Stimulated activated naive CD8-positive, alpha-beta T cell treated with anti-CD3 and anti-CD28 coated beads, Interleukin-15, Interleukin-2, amounts not matched to agents 100 ng/mL and 50 ng/mL, for 24 hours (primary cell): ENCODE data around the gene TREH.

Experiments used
- H3K27ac Mint-ChIP-seq: one replicate; pipeline ENCODE4 v1.8.0; 2021; ENCODE audit warnings: mild to moderate bottlenecking, mixed read lengths
- H3K27me3 Mint-ChIP-seq: one replicate; pipeline ENCODE4 v1.8.0; 2021; ENCODE audit warnings: mixed read lengths
- H3K36me3 Mint-ChIP-seq: one replicate; pipeline ENCODE4 v1.8.0; 2021; ENCODE audit warnings: low read depth, mixed read lengths
- H3K4me1 Mint-ChIP-seq: one replicate; pipeline ENCODE4 v1.8.0; 2021; ENCODE audit warnings: low read depth, mixed read lengths
- H3K4me3 Mint-ChIP-seq: one replicate; pipeline ENCODE4 v1.8.0; 2021; ENCODE audit warnings: mild to moderate bottlenecking, mixed read lengths
- H3K9me3 Mint-ChIP-seq: one replicate; pipeline ENCODE4 v1.8.0; 2021; ENCODE audit warnings: mixed read lengths

Gene TREH

DNA sequence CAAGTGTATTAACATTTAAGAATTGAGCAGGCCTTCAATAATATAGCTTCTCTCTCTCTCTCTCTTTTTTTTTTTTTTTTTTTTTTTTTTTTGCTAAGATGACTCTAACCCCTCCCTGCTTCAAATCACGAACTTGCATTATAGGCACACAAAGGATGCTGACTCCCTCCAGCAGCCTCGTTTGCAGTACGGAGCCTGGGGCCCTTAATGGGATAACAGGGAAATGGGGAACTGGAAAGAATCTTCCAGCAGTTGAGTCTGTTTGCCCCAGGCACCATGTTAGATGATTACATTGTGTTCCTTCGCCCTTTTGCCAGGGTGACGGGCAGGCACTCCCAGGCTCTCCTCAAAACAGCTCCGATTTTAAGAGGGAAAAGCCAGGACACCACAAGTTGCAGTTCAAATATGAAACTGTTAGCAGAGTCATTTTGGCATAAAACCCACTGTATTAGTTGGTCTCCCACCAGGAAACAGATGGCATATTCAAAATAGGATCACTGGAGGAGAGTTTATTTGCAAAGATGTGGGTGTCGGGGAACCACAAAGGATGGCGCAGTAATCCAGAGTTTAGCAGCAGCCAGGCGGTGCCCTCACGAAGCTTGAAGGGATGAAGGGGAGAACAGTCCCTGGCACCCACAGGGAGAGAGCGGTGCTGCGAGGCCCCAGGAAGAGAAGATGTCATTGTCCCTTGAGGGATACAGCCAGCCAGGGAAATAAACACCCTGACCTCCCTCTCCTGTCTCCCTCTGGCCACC is 26.5 kb upstream of the TREH start:
- Mint-ChIP-seq H3K4me1 (peaks cover 29% of the 10 kb centered on the region), H3K36me3 (no peaks in the 10 kb centered on the region), H3K27ac (no peak overlapping the region), H3K27me3 (no peaks in the 10 kb centered on the region), H3K9me3 (no peaks in the 10 kb centered on the region), H3K4me3 (no peak overlapping the region)

DNA sequence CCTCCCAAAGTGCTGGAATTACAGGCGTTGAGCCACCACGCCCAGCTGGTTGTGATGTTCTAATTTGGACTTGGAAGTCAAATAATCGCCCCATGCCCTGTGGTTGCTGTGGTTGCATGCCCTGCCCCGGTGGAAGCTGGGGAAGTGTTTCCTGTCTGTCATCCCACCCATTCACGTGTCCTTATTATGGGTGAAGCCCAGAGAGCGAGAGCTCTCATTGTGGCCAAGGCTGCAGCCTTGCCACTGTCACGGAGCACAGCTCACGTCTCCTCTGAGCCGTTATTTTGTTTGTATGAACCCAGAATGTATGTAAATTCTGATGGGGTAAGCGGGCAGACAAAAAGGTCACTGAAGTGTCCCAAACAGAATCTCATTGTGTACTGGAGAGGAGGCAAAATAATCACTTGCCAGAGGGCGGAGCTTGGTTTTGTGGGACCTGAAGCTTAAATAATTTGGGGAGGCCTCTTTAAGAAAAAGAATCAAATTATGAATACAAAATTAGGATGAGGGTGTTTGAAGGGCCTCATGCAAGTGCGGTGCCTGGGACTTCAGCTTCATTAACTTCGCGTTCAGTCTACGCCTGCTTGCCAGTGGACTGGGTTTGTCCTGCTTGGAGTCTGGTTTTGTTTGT is 25.8 kb upstream of the TREH start:
- Mint-ChIP-seq H3K4me1 (peaks cover 32% of the 10 kb centered on the region), H3K36me3 (peaks cover 4% of the 10 kb centered on the region), H3K27ac (peak overlapping the region; percentile 3), H3K4me3 (peak overlapping the region; percentile 40), H3K27me3 (no peaks in the 10 kb centered on the region), H3K9me3 (peaks cover 3% of the 10 kb centered on the region)

DNA sequence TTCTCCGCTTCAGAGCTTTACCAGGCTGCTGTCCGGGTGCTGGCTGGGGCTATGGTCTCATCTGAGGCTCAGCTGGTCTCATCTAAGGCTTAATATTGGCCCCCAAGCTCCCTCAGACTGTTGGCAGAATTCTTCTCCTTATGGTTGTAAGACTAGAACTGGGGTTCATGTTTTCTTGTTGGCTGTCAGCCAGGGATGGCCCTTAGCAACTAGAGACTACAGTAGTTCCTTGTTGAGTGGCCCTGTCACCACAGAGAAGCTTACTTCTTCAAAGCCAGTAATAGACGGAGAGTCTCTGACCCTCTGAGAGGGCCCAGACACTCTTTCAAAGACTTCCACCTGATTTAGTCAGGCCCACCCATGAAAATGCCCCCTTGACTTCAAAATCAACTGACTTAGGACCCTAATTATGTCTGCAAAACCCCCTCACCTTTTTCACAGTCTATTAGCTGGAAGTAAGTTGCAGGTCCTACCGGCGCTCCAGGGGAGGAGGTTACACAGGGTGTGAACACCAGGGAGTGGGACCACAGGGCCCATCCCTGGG is 24.2 kb upstream of the TREH start:
- H3K36me3 Mint-ChIP-seq, result peaks cover 6% of the 10 kb centered on the region
- peaks cover 4% of the 10 kb centered on the region for H3K9me3 Mint-ChIP-seq
- no peaks in the 10 kb centered on the region for H3K27me3 Mint-ChIP-seq
- H3K4me3 Mint-ChIP-seq, result no peak overlapping the region
- H3K4me1 Mint-ChIP-seq, result peaks cover 45% of the 10 kb centered on the region
- no peak overlapping the region for H3K27ac Mint-ChIP-seq

DNA sequence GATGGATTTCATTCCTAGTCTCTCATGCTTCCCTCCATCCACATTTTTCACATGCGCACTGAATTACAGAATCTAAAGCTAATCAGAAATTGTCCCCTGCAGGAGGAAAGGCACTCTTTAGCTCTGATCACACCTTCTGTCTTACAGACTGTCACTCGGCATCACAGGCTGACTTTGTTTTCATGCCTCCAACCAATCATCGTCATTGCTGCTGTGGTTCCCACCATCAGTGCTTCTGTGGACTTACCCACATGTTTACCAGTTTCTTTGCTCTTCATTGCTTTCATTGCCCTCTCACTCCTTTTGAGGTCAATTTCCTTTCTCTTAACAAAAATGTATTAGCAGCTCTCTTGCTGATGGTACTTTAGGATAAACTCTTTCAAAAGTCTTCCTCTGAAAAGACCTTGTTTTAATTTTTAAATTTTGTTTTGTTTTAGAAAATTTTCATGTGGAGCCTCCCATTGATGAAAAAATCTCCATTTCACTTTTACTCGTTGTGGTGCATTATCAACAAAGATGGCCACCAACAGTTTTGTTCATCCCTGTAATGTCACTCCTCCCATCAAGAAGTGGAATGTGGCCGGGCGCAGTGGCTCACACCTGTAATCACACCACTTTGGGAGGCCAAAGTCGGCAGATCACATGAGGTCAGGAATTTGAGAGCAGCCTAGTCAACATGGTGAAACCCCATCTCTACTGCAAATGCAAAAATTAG is 20.2 kb upstream of the TREH start:
- Mint-ChIP-seq H3K27me3 (no peaks in the 10 kb centered on the region), H3K27ac (no peak overlapping the region), H3K4me3 (no peak overlapping the region), H3K4me1 (peaks cover 56% of the 10 kb centered on the region), H3K36me3 (peaks cover 6% of the 10 kb centered on the region), H3K9me3 (peaks cover 4% of the 10 kb centered on the region)

DNA sequence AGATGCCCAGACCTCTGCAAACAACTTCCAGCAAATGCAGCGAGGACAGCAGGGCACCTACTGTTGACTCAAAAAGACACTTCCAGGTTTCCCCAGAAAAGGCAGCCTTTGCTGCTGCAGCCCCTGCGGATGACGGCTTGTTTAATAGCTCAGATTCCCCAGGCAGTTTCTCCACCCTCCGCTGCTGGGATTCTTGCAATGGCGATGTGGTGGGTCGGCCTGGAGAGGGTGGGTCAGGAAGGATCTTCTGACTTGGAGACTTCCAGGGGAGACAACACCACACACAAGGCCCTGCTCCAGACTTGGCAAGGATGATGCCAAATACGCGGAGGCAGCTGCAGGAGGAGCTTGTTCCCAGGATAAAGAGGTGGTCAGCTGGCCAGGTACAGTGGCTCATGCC is 17.9 kb upstream of the TREH start:
- peaks cover 4% of the 10 kb centered on the region for H3K9me3 Mint-ChIP-seq
- no peak overlapping the region for H3K4me3 Mint-ChIP-seq
- H3K27me3 Mint-ChIP-seq, result peaks cover 5% of the 10 kb centered on the region
- H3K27ac Mint-ChIP-seq, result no peak overlapping the region
- peaks cover 61% of the 10 kb centered on the region for H3K4me1 Mint-ChIP-seq
- H3K36me3 Mint-ChIP-seq, result peaks cover 6% of the 10 kb centered on the region

DNA sequence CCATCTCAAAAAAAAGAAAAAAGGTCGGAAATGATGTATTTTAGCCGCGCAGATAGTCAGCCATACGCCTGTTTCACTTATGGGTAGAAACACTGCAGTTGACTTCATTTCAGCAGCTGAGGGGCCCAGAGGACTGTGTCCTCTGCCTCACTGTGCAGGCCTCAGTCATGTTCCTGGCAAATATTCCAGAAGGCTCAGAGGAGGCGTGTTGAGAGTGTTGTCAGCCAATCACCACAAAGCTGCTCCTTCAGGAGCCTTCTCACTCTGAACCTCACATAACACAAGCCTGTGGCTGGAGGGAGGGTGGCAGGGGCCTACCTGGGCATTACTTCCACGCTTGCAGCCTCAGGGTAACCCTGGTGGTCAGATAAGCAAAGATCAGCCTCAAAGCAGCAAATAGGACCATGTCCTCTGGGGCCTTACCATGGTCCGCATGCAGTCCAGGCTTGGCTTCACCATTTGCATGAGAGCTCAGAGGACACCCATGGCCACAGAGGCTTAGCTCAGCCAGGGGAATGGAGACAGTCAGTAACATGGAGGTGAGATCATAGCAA is 17.3 kb upstream of the TREH start:
- Mint-ChIP-seq H3K27ac (peak overlapping the region; percentile 26), H3K36me3 (peaks cover 6% of the 10 kb centered on the region), H3K4me3 (no peak overlapping the region), H3K9me3 (peaks cover 4% of the 10 kb centered on the region), H3K27me3 (peaks cover 5% of the 10 kb centered on the region), H3K4me1 (peaks cover 67% of the 10 kb centered on the region)

DNA sequence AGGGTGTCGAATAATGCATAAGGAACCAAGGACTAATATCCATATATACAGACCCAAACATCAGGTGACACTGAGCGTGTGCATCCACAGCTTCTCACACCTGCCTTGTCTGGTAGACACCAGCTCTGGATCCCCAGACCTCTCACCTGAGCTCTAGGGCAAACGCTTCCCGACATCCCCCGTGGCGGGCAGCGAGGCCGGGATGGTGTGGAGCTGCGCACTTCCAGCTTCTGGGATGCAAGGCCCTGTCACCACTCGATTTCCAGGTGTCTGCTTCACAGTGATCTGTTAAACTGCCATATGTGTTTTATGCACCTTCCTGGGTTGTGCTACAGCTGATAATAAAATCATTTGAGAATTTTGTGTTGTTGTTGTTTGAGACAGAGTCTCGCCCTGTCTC is 15.3 kb upstream of the TREH start:
- no peak overlapping the region for H3K27ac Mint-ChIP-seq
- H3K4me3 Mint-ChIP-seq, result no peak overlapping the region
- H3K9me3 Mint-ChIP-seq, result no peaks in the 10 kb centered on the region
- H3K4me1 Mint-ChIP-seq, result peaks cover 77% of the 10 kb centered on the region
- no peaks in the 10 kb centered on the region for H3K36me3 Mint-ChIP-seq
- peaks cover 5% of the 10 kb centered on the region for H3K27me3 Mint-ChIP-seq

DNA sequence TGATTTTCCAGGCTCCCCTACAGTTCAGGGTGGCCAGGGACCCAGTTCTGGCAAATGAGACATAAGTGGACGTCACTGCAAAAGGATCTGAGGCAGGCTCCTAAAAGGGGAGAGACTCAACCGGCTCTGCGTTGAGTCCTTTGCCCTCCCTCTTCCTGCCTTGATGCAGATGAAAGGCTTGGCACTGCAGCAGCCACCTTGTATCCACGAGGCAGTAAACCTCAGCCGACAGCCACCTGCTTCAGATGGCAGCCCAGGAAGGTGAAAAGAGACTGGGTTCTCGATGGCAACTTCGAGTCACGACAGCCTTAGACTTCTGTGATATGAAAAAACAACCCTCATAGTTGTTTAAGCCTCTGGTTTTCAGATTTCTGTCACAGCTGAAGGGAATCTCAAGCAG is 14.7 kb upstream of the TREH start:
- Mint-ChIP-seq H3K36me3 (no peaks in the 10 kb centered on the region), H3K4me3 (no peak overlapping the region), H3K27me3 (peaks cover 5% of the 10 kb centered on the region), H3K9me3 (no peaks in the 10 kb centered on the region), H3K4me1 (peaks cover 72% of the 10 kb centered on the region), H3K27ac (no peak overlapping the region)

DNA sequence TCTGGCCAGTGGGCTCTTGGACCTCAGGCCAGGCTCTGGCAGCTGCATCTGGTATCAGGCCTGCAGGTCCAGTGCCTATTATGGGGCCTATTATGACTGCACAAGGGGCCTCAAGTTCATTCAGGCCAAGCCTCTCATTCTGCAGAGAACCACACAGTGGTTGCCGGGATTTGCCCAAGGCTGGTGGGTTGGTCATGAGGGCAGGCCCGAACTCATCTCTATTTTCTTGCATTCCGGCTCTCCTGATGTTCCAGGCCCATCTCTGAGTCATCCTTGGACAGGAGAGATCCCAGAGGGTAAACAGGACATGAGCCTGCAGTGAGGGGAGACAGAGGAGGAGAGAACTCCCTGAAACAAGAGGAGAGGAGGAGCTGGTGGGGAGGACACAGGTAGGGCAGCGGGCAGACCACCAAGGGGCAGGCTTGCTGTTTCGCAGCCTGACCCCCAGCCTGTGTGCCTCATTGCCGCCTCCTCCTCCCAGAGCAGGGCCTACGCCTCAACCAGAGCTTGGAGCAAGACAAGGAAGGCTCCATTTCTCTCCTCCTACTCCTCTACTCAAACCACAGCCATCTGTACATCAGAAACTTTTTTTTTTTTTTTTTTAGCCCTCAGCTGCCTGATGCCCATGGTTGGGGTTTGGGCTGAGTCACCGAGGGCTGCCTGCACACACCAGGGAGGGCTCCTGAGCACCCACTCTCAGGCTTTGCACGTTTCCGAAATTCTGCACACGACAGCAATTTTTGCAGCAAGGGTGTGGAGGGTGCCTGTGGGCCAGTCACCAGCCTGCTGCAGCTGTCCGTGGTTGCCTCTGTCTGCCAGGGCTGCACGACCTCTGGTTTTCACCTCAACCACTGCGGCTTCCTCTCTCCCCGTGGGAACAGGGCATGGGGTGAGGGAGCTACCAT is 12.7 kb upstream of the TREH start:
- Mint-ChIP-seq H3K27me3 (peaks cover 8% of the 10 kb centered on the region), H3K27ac (peak overlapping the region; percentile 36), H3K9me3 (no peaks in the 10 kb centered on the region), H3K36me3 (no peaks in the 10 kb centered on the region), H3K4me3 (no peak overlapping the region), H3K4me1 (peaks cover 69% of the 10 kb centered on the region)

DNA sequence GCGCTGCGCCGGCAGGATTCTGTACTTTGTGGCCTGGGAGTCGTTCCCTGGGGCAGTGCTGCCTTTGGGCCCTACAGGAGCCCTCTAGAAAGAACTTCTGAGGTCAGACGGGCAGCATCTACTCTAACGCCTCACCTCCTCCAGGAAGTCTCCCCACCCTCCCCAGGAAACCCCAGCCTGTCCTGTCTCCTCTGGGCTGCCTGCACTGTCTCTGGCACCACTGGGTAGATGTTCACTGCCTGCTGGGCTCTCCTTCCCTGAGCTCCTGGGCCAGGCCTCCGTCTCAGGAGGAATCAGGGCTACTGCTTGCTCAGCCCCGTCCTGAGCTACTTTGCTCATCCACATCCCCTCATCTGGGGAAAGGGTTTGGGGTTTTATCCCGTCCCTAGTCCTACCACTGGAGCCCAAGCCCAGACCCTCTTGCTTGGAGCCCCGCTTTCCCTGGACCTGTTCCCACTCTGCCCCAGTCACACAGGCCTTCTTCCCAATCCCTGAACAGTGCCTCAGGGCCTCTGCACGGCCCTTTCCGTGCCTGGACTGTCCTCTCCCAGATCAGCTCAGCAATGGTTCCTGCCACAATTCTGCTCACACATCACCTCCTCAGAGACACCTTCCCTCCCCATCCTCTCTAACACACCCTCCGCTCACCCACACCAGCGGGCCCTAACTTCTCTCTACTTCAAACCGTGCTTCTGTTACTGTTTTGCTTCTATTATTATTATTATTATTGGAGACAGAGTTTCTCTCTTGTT is 11.3 kb upstream of the TREH start:
- no peaks in the 10 kb centered on the region for H3K36me3 Mint-ChIP-seq
- H3K9me3 Mint-ChIP-seq, result no peaks in the 10 kb centered on the region
- peak overlapping the region; percentile 78 for H3K4me3 Mint-ChIP-seq
- no peak overlapping the region for H3K27ac Mint-ChIP-seq
- peaks cover 55% of the 10 kb centered on the region for H3K4me1 Mint-ChIP-seq
- peaks cover 9% of the 10 kb centered on the region for H3K27me3 Mint-ChIP-seq

DNA sequence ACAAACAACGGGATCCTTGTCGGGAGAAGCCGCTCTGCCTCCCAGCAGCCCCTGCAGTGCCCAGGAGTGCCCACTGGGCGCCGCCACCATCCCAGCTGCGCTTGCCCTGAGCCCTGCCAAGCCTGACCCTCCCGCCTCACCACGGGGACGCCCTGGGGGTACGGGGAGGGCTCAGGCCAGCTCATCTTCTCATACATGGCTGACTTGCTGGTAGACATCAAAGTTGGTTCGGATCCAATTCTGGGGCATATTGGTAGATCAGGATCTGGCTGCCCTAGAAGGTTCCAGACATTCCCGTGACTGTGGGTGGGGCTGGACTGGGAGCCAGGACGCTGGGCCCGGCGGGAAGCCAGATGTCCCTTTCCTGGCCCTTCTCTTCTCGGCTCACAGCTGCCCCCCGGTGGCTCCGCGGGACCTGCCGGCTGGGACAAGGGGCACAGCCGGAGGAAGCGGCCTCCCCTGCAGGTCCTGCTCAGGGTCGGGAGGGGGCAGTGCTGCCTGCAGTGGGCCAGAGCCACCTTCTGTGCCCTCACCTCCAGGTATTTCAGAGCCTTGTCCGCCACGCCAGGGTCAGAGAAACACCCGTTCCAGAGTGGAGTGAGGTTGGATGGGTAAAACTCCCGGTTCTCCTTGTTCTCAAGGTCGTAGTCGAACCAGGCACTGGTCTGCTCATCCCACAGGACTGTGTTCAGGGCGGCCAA is 10.6 kb upstream of the TREH start:
- H3K27me3 Mint-ChIP-seq, result peaks cover 9% of the 10 kb centered on the region
- no peaks in the 10 kb centered on the region for H3K36me3 Mint-ChIP-seq
- H3K27ac Mint-ChIP-seq, result no peak overlapping the region
- no peaks in the 10 kb centered on the region for H3K9me3 Mint-ChIP-seq
- peak overlapping the region; percentile 78 for H3K4me3 Mint-ChIP-seq
- peaks cover 51% of the 10 kb centered on the region for H3K4me1 Mint-ChIP-seq

DNA sequence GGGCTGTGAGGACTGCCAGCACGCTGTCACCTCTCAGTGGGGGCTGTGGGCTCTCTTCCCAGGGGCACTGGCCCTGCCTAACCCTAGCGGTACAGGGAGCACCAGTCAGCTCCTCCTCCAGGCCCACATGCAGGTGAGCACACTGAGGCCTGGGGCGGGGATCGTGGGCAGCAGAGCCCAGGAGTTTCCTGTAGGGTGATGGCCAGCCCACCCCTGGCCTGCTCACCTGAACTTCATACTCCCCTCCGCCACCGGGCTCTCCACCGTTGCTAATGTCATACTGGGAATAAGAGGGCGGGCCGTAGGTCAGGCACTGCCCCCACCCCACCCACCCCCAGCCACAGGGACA is 10.0 kb upstream of the TREH start:
- H3K4me3 Mint-ChIP-seq, result no peak overlapping the region
- H3K27ac Mint-ChIP-seq, result no peak overlapping the region
- peaks cover 45% of the 10 kb centered on the region for H3K4me1 Mint-ChIP-seq

DNA sequence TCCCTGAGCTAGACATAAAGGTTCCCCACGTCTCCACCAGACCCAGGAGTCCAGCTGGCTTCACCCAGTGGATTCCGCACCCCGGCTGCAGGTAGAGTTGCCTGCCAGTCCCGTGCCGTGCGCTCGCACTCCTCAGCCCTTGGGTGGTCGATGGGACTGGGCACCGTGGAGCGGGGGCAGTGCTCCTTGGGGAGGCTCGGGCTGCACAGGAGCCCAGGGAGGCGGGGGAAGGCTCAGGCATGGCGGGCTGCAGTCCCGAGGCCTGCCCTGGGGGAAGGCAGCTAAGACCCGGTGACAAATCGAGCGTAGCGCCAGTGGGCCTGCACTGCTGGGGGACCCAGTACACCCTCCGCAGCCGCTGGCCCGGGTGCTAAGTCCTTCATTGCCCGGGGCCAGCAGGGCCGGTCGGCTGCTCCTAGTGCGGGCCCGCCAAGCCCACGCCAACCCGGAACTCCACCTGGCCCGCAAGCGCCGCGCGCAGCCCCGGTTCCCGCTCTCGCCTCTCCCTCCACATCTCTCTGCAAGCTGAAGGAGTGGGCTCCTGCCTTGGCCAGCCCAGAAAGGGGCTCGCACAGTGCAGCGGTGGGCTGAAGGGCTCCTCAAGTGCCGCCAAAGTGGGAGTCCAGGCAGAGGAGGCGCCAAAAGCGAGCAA is 9.5 kb upstream of the TREH start:
- Mint-ChIP-seq H3K4me1 (peaks cover 44% of the 10 kb centered on the region), H3K9me3 (no peaks in the 10 kb centered on the region), H3K27me3 (peaks cover 8% of the 10 kb centered on the region), H3K4me3 (no peak overlapping the region), H3K36me3 (no peaks in the 10 kb centered on the region), H3K27ac (no peak overlapping the region)

More for the DNA sequence above, 10.0 kb upstream of the TREH start:
- Mint-ChIP-seq H3K36me3 (no peaks in the 10 kb centered on the region), H3K9me3 (no peaks in the 10 kb centered on the region), H3K27me3 (peaks cover 9% of the 10 kb centered on the region)
